Measurements from ENCODE around the gene FBXO24. TPM values are rescaled to one million over a fixed set of nuclear protein-coding genes. Genes with fewer than 3 reads are reported as not detected.

Gene FBXO24
- total RNA-seq, 4 donors from 2014 or later, result 0.30 to 2.2 (median 0.84) TPM; not detected in 1

DNA sequence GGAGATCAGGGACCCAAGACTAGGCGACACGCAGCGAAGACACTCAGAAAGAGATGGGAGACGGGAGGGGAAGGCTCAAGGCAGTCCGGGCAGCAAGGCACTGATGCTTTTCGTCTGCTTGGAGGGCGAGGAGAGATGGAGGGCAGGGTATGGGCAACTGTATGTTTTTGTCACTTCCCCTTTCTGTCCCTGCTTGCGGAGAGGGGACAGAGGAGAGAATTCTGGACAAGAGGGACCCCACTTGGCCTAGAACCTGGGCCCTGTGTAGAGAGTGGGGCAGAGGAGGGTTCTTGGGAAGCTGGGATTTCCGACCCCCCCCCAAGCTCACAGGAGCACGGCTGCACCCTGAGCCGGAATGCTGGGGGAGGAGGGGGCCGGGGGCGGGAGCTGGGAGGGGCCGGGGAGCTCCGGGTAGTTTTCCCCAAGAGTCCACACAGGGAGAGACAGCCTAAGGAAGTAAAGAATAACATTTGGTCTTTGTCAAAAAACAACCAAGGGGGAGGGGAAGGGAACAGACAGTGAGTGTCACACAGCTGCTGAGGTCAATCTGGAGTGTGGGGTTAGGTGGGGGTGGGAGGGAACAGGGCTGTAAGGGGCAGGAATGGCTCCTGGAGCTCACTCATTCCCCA is 2.0 kb upstream of the FBXO24 start:
- H3K27me3 ChIP-seq, result no peaks in the 10 kb centered on the region
- H3K27ac ChIP-seq, result peak overlapping the region; percentile 87 to 96 (median 94)
- H3K9me3 ChIP-seq, result no peaks in the 10 kb centered on the region
- WGBS, 2 donors, result 35 to 38% methylated on average over 15 of the region's 15 CpGs
- peaks cover 0 to 47% (median 24%) of the 10 kb centered on the region in 4 donors for H3K4me1 ChIP-seq
- DNase-seq (ENCODE audit: low spot score in 2 of 2), result no peak
- TF ChIP-seq EP300 (IDR thresholded peaks at IDR 0.05) (no peak), POLR2A (IDR thresholded peaks at IDR 0.05) (no peak)
- TF ChIP-seq, protein P1, sequence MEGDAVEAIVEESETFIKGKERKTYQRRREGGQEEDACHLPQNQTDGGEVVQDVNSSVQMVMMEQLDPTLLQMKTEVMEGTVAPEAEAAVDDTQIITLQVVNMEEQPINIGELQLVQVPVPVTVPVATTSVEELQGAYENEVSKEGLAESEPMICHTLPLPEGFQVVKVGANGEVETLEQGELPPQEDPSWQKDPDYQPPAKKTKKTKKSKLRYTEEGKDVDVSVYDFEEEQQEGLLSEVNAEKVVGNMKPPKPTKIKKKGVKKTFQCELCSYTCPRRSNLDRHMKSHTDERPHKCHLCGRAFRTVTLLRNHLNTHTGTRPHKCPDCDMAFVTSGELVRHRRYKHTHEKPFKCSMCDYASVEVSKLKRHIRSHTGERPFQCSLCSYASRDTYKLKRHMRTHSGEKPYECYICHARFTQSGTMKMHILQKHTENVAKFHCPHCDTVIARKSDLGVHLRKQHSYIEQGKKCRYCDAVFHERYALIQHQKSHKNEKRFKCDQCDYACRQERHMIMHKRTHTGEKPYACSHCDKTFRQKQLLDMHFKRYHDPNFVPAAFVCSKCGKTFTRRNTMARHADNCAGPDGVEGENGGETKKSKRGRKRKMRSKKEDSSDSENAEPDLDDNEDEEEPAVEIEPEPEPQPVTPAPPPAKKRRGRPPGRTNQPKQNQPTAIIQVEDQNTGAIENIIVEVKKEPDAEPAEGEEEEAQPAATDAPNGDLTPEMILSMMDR (IDR thresholded peaks at IDR 0.05), result no peak
- H3K36me3 ChIP-seq, result peaks cover 3 to 40% (median 26%) of the 10 kb centered on the region in 3 donors
- H3K4me3 ChIP-seq, result peak overlapping the region; percentile 70 to 93 (median 84)

DNA sequence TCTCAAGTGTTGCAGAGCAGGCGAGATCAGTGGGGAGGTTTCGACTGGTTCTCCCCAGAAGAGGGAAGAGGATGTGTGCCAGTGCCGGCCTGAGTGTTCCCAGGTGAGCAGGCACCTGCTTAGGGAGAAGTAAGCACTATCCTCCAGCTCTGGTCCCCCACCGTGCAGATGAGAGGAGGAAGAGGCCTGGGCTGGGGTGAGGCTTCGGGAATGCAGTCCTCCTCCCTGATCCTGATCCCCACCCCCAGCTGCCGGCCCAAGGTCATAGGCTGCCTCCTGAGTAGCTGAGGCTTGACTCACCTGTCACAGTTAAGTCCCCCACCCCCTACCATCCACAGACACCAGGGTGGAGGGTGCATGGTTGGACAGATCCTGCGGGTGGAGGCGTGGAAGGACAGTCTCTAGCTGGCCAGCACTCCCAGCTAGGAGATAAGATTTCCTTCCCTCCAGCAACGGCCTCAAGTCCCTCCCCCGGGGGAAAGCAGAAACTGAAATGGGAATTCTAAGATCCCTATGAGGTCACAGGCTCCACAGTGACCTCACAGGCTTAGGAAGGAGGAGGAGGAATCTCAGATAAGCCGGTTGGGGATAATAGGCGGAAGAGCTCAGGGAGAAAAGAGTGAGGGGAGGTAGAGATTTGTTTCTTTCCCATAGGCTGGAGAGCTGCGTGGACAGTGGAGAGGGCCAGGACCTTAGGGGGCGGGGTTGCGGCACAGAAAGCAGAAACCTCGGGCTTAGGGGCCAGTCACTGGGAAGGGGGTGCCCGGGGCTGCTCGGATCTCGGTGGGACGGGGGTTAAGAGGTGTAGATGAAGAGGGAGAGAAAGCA is 1.2 kb upstream of the FBXO24 start:
- Histone ChIP-seq H3K36me3 (peaks cover 3 to 33% (median 20%) of the 10 kb centered on the region in 3 donors), H3K4me3 (peak overlapping the region; percentile 70 to 93 (median 84)), H3K9me3 (no peaks in the 10 kb centered on the region), H3K4me1 (peaks cover 0 to 52% (median 24%) of the 10 kb centered on the region in 4 donors), H3K27ac (peak overlapping the region; percentile 87 to 96 (median 94)), H3K27me3 (no peaks in the 10 kb centered on the region)
- no peak for DNase-seq (ENCODE audit: low spot score in 2 of 2)
- TF ChIP-seq POLR2A (IDR thresholded peaks at IDR 0.05) (peak in 1 of 2 donors; percentile 17), EP300 (IDR thresholded peaks at IDR 0.05) (no peak)
- WGBS, 2 donors, result 4% methylated on average over 17 to 19 of the region's 20 CpGs

DNA sequence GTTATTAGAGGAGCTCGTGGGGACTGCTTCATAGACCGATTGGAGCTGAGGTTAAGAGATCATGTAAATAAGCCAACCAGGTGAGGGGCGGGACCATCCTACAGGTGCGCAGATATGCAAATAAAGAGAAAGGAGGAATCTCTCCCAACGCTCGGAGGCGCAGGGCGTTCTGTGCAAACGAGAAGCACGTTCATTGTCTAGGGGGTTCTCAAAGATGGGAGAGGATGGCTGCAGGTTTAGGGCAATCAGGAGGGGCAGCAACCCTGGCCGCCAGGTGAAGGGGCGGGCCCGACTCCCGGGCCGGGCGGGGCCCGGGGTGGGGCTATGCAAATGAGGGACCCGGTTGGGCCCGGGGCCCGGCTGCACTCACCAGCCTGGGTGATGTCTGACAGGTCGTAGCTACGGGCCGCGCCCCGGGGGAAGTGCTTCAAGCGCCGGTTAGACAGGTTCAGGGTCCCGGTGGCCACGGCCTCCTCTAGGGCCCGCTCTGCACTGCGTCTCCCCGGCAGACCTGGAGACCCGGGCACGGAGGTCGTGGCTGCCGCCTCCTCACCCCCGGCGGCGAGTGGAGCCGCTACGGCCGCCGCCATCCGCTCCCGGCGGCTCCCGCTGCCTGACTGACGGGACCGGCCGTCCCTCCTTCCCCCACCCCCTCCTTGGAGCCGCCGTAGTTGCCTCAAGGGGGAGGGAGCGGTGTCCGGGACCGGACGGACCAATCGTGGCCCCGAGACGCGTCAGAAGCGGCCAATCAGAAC is 440 bp upstream of the FBXO24 start, which contains the start of gene LRCH4:
Gene LRCH4, minus strand, starts transcription at position 619 of the 755 bp plus-strand sequence. Its CDS starts 29 bp downstream, at position 590.
- Histone ChIP-seq H3K4me3 (peak within 1 kb of the TSS; percentile 75 to 93 (median 88)), H3K9me3 (no peaks in the 10 kb centered on the region), H3K27me3 (no peaks in the 10 kb centered on the region), H3K36me3 (peaks cover 3 to 25% (median 18%) of the 10 kb centered on the region in 3 donors), H3K27ac (peak within 1 kb of the TSS; percentile 87 to 96 (median 94)), H3K4me1 (peaks cover 0 to 60% (median 24%) of the 10 kb centered on the region in 4 donors)
- TF ChIP-seq, protein P1 (IDR thresholded peaks at IDR 0.05), result peak in 1 of 5 experiments; percentile 57
- TF ChIP-seq POLR2A (IDR thresholded peaks at IDR 0.05) (peak; percentile 96 to 99), EP300 (IDR thresholded peaks at IDR 0.05) (peak; percentile 98 to 99)
- WGBS, 2 donors, result 0 to 1% methylated on average over 14 to 53 of the region's 61 CpGs
- no peak for DNase-seq (ENCODE audit: low spot score in 2 of 2)

DNA sequence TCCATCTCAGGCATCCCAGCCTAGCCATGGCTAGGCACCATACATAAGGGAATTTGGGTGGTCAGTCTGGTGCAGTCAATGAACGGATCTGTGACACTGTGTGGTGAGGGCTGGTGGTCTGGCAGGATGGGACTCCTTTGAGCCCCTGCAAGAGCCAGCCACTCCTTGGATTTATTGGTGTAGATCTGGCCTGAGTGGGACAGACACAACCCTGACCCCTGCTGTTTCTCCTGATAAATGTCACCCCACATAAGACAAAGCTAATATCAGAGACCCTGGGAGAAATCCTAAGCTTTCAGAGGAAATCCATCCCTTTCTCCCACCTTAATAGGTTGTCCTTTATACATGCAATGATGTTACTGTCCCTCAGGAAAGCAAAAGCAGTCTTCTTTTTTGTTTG is 2.3 kb downstream of the FBXO24 start:
- Histone ChIP-seq H3K27me3 (no peaks in the 10 kb centered on the region), H3K27ac (no peak overlapping the region), H3K4me3 (no peak overlapping the region), H3K9me3 (no peaks in the 10 kb centered on the region), H3K36me3 (no peaks in the 10 kb centered on the region), H3K4me1 (peaks cover 0 to 46% (median 14%) of the 10 kb centered on the region in 4 donors)
- no peak for DNase-seq (ENCODE audit: low spot score in 2 of 2)
- no peak for TF ChIP-seq EP300 (IDR thresholded peaks at IDR 0.05)
- TF ChIP-seq, protein P1 (IDR thresholded peaks at IDR 0.05), result peak in 3 of 5 experiments; percentile 16 to 28 (median 23)
- 62 to 71% methylated on average over 1 of the region's 1 CpG for WGBS, 2 donors

DNA sequence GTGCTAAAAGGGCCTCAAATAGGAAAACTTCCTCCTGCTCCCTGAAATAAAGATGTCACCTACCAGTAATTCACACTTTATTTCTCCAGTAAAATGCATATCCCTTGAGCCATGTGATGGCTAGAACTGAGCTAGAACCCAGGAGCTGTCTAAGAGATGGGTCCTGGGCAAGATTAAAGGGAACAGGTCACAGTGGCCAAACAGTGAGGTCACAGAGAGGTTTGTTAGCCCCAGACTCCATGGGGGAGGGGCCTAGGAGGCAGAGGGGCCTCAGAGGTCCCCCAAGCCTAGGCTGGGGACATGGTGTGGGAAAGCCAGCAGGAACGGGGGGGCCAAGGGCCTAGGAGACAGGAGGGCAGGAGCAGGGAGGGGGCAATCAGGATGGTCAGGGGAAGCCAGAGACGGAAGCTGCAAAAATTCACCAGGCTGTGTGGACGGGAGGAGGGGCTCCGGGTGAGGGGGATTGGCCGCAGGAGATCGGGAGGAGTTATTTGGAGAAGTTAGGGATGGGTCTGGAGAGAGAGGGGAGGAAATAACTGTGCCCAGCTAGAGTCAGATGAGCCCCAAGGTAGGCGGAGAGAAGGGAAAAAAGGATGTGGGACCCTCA is 3.3 kb downstream of the FBXO24 start:
- DNase-seq (ENCODE audit: low spot score in 2 of 2), result no peak
- Histone ChIP-seq H3K4me1 (peaks cover 0 to 35% (median 7%) of the 10 kb centered on the region in 4 donors), H3K4me3 (no peak overlapping the region), H3K36me3 (no peaks in the 10 kb centered on the region), H3K9me3 (no peaks in the 10 kb centered on the region), H3K27me3 (no peaks in the 10 kb centered on the region), H3K27ac (peak overlapping the region in 1 of 4 donors; percentile 65)
- TF ChIP-seq, protein P1 (IDR thresholded peaks at IDR 0.05), result no peak
- TF ChIP-seq POLR2A (IDR thresholded peaks at IDR 0.05) (no peak), EP300 (IDR thresholded peaks at IDR 0.05) (no peak)
- 35 to 40% methylated on average over 7 of the region's 7 CpGs for WGBS, 2 donors
